ENCODE measurements around the gene CLEC16A. TPM values are rescaled to one million over a fixed set of nuclear protein-coding genes. Genes with fewer than 3 reads are reported as not detected.

CLEC16A gene
- total and polyA plus RNA-seq, 2 donors (not counting 1 experiment from before 2014, with no cell fraction given): 21.9 to 79.5 TPM

DNA sequence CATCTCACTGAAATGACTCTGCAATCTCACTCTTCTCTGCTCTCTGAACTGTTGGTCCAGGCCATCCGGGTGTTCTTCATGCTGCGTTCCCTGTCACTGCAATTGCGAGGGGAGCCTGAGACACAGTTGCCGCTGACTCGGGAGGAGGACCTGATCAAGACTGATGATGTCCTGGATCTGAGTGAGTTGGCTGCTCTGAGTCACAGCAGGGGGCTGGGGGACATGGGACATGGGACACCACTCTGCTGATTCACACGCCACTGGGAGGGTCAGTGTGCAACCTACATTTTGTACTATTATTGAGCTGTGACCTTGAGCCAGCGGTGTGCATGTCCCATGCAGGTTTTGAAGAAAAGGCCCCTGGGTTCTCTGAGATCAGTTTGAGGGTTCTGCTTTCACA, 116.5 kb downstream of the CLEC16A start:
- TF ChIP-seq, protein P1, sequence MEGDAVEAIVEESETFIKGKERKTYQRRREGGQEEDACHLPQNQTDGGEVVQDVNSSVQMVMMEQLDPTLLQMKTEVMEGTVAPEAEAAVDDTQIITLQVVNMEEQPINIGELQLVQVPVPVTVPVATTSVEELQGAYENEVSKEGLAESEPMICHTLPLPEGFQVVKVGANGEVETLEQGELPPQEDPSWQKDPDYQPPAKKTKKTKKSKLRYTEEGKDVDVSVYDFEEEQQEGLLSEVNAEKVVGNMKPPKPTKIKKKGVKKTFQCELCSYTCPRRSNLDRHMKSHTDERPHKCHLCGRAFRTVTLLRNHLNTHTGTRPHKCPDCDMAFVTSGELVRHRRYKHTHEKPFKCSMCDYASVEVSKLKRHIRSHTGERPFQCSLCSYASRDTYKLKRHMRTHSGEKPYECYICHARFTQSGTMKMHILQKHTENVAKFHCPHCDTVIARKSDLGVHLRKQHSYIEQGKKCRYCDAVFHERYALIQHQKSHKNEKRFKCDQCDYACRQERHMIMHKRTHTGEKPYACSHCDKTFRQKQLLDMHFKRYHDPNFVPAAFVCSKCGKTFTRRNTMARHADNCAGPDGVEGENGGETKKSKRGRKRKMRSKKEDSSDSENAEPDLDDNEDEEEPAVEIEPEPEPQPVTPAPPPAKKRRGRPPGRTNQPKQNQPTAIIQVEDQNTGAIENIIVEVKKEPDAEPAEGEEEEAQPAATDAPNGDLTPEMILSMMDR (IDR thresholded peaks at IDR 0.05): no peak
- TF ChIP-seq EZH2 (IDR thresholded peaks at IDR 0.05; ENCODE audit: borderline replicate concordance, insufficient read depth, low read depth, low read length, poor library complexity, severe bottlenecking): no peak
- Mint-ChIP-seq H3K27me3 (no peaks in the 10 kb centered on the region), H3K4me1 (no peaks in the 10 kb centered on the region), H3K27ac (no peak overlapping the region), H3K9me3 (ENCODE audit: insufficient read depth) (no peaks in the 10 kb centered on the region), H3K4me3 (no peak overlapping the region)
- ATAC-seq (ENCODE audit: low read depth): no peak
- DNase-seq: no peak
- intact Hi-C loops (cut with micrococcal nuclease): no loop called here
- Histone ChIP-seq H2AFZ (ENCODE audit: insufficient read depth, low read depth, low read length, poor library complexity, severe bottlenecking) (no peak overlapping the region), H3K27me3 (replicated peaks in 1 of 4; ENCODE audit: control extremely low read depth in 1 of 4, control insufficient read depth in 3 of 4, insufficient read depth in 4 of 4, low read length in 3 of 4) (no peaks in the 10 kb centered on the region), H3K9ac (ENCODE audit: low read length) (no peak overlapping the region), H3K4me1 (ENCODE audit: control insufficient read depth in 2 of 2, insufficient read depth in 2 of 2, low read length in 2 of 2) (no peaks in the 10 kb centered on the region), H3K4me2 (replicated peaks; ENCODE audit: low read depth, low read length, poor library complexity, severe bottlenecking) (no peak overlapping the region), H3K9me3 (ENCODE audit: control extremely low read depth in 1 of 3, control insufficient read depth in 2 of 3, insufficient read depth in 1 of 3, low read length in 2 of 3) (no peaks in the 10 kb centered on the region), H3K36me3 (replicated peaks in 1 of 2; ENCODE audit: control extremely low read depth in 1 of 2, control insufficient read depth in 1 of 2, extremely low read depth in 1 of 2, insufficient read depth in 2 of 2, low read length in 1 of 2) (peaks cover 5 to 65% of the 10 kb centered on the region in 2 experiments), H3K27ac (ENCODE audit: low read length in 2 of 2) (no peak overlapping the region), H3K79me2 (ENCODE audit: control insufficient read depth, insufficient read depth, low read length) (no peaks in the 10 kb centered on the region), H3K4me3 (ENCODE audit: control extremely low read depth in 1 of 5, extremely low read depth in 1 of 5, insufficient read depth in 1 of 5, low read depth in 2 of 5, low read length in 4 of 5) (no peak overlapping the region), H4K20me1 (ENCODE audit: control insufficient read depth, insufficient read depth, low read length, poor library complexity, severe bottlenecking) (no peaks in the 10 kb centered on the region)
- CTCF ChIA-PET: interaction anchor here (0.8 to 1.0 kb wide), 2 partner anchors 296 to 335 kb away, joined by 3 to 4 read pairs; no protein-coding TSS in a partner anchor
- POLR2A ChIA-PET: interaction anchor here (0.5 kb wide), 1 partner anchor 586 kb away, joined by 3 read pairs; no protein-coding TSS in a partner anchor
- WGBS (ENCODE audit: insufficient coverage): 92% methylated on average over 6 of the region's 7 CpGs

DNA sequence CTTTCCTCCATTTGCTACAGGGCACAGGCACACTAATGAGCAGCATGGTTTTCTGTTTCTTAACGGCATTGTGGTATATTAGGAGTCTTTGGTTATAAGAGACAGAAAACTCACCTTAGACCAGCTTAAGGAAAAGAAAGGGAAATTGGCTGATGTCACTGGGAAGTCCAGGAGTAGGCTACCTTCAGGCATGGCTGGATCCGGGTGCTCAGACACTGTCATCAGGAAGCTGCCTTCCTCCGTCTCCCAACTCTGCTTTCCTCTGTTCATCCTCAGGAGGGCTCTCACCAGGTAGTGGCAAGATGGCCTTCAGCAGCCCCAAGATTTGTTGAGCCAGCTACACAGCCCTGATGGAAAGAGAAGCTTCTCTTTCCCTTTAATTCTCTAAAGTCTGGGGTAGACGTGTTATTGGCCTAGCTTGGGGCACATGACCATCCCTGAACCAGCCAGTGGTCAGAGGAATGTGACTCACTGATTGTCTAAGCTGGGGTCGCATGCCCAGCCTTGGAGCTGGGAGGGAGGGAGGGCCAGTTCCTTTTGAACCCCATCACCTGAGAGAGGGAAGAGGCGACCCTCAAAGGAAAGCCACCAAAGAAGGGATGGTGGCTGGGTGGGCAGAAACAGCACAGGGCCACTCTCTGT, 117.4 kb downstream of the CLEC16A start:
- Histone ChIP-seq H4K20me1 (ENCODE audit: control insufficient read depth, insufficient read depth, low read length, poor library complexity, severe bottlenecking) (no peaks in the 10 kb centered on the region), H3K9ac (ENCODE audit: low read length) (no peak overlapping the region), H3K27me3 (replicated peaks in 1 of 4; ENCODE audit: control extremely low read depth in 1 of 4, control insufficient read depth in 3 of 4, insufficient read depth in 4 of 4, low read length in 3 of 4) (no peaks in the 10 kb centered on the region), H3K79me2 (ENCODE audit: control insufficient read depth, insufficient read depth, low read length) (no peaks in the 10 kb centered on the region), H3K4me2 (replicated peaks; ENCODE audit: low read depth, low read length, poor library complexity, severe bottlenecking) (no peak overlapping the region), H3K4me3 (ENCODE audit: control extremely low read depth in 1 of 5, extremely low read depth in 1 of 5, insufficient read depth in 1 of 5, low read depth in 2 of 5, low read length in 4 of 5) (no peak overlapping the region), H2AFZ (ENCODE audit: insufficient read depth, low read depth, low read length, poor library complexity, severe bottlenecking) (no peak overlapping the region), H3K4me1 (ENCODE audit: control insufficient read depth in 2 of 2, insufficient read depth in 2 of 2, low read length in 2 of 2) (no peaks in the 10 kb centered on the region), H3K27ac (ENCODE audit: low read length in 2 of 2) (no peak overlapping the region), H3K36me3 (replicated peaks in 1 of 2; ENCODE audit: control extremely low read depth in 1 of 2, control insufficient read depth in 1 of 2, extremely low read depth in 1 of 2, insufficient read depth in 2 of 2, low read length in 1 of 2) (peaks cover 5 to 65% of the 10 kb centered on the region in 2 experiments), H3K9me3 (ENCODE audit: control extremely low read depth in 1 of 3, control insufficient read depth in 2 of 3, insufficient read depth in 1 of 3, low read length in 2 of 3) (no peaks in the 10 kb centered on the region)
- Mint-ChIP-seq H3K4me1 (no peaks in the 10 kb centered on the region), H3K9me3 (ENCODE audit: insufficient read depth) (no peaks in the 10 kb centered on the region), H3K4me3 (no peak overlapping the region), H3K27me3 (no peaks in the 10 kb centered on the region), H3K27ac (peak overlapping the region; percentile 3)
- ChIA-PET CTCF (interaction anchor here (0.8 to 1.0 kb wide), 2 partner anchors 295 to 334 kb away, joined by 3 to 4 read pairs; no protein-coding TSS in a partner anchor), POLR2A (no interaction called here)
- no peak for DNase-seq
- intact Hi-C loops (cut with micrococcal nuclease): no loop called here
- TF ChIP-seq, protein P1 (IDR thresholded peaks at IDR 0.05): no peak
- no peak for TF ChIP-seq EZH2 (IDR thresholded peaks at IDR 0.05; ENCODE audit: borderline replicate concordance, insufficient read depth, low read depth, low read length, poor library complexity, severe bottlenecking)
- no peak for ATAC-seq (ENCODE audit: low read depth)
- WGBS (ENCODE audit: insufficient coverage): 100% methylated on average over 2 of the region's 6 CpGs
